Astrocyte (in vitro differentiated cells and primary cell): ENCODE results near the gene SMOC1. TPM values are rescaled to one million over a fixed set of nuclear protein-coding genes. Genes with fewer than 3 reads are reported as not detected.

ENCODE experiments used
- DNase-seq: peaks from one replicate; pipeline ENCODE4 v3.0.0-alpha.2; 2010; ENCODE audit warnings: low read depth
- FAIRE-seq: peaks from 2 replicates; lab custom pipeline; 2011; peaks lifted over from hg19 to GRCh38; lab: Jason Lieb, UNC
- H2AFZ ChIP-seq: 2 replicates; pipeline ENCODE4 v1.6.0; 2012; ENCODE audit warnings: low read depth, low read length, inconsistent platforms
- H3K27ac ChIP-seq: 2 replicates; pipeline ENCODE4 v1.5.1; 2011; ENCODE audit warnings: low read depth, low read length, inconsistent platforms
- H3K27me3 ChIP-seq: 2 replicates; pipeline ENCODE4 v1.6.0; 2011; ENCODE audit warnings: low read length, inconsistent platforms; ENCODE audit not compliant: insufficient read depth
- H3K36me3 ChIP-seq: 2 replicates; pipeline ENCODE4 v1.5.1; 2011; ENCODE audit warnings: low read length, inconsistent platforms; ENCODE audit not compliant: insufficient read depth
- H3K4me1 ChIP-seq: 2 replicates; pipeline ENCODE4 v1.5.1; 2011; ENCODE audit warnings: low read length, inconsistent platforms; ENCODE audit not compliant: insufficient read depth
- H3K4me2 ChIP-seq: 2 replicates; pipeline ENCODE4 v1.6.0; 2012; ENCODE audit warnings: low read length, inconsistent platforms
- H3K4me3 ChIP-seq: 2 replicates; pipeline ENCODE4 v1.5.1; 2011; ENCODE audit warnings: low read depth, mild to moderate bottlenecking, low read length, inconsistent platforms; ENCODE audit not compliant: insufficient read depth
- H3K79me2 ChIP-seq: 2 replicates; pipeline ENCODE4 v1.6.0; 2012; ENCODE audit warnings: mild to moderate bottlenecking, low read length, inconsistent platforms; ENCODE audit not compliant: insufficient read depth
- H3K9ac ChIP-seq: 2 replicates; pipeline ENCODE4 v1.6.0; 2012; ENCODE audit warnings: mild to moderate bottlenecking, low read length, inconsistent platforms
- H3K9me3 ChIP-seq: 2 replicates; pipeline ENCODE4 v1.5.1; 2012; ENCODE audit warnings: low read depth, mild to moderate bottlenecking, low read length, inconsistent platforms; ENCODE audit not compliant: insufficient read depth
- H4K20me1 ChIP-seq: 2 replicates; pipeline ENCODE4 v1.6.0; 2012; ENCODE audit warnings: low read length, inconsistent platforms; ENCODE audit not compliant: insufficient read depth
- H3K27ac Mint-ChIP-seq: one replicate; pipeline ENCODE4 v1.8.0; 2021; ENCODE audit warnings: mild to moderate bottlenecking, mixed read lengths; ENCODE audit not compliant: unreplicated experiment
- H3K27me3 Mint-ChIP-seq: one replicate; pipeline ENCODE4 v1.8.0; 2021; ENCODE audit warnings: low read depth, mixed read lengths; ENCODE audit not compliant: unreplicated experiment
- H3K36me3 Mint-ChIP-seq: one replicate; pipeline ENCODE4 v1.8.0; 2021; ENCODE audit warnings: low read depth, mixed read lengths; ENCODE audit not compliant: unreplicated experiment
- H3K4me1 Mint-ChIP-seq: one replicate; pipeline ENCODE4 v1.8.0; 2021; ENCODE audit warnings: low read depth, mixed read lengths; ENCODE audit not compliant: unreplicated experiment
- H3K4me3 Mint-ChIP-seq: one replicate; pipeline ENCODE4 v1.8.0; 2021; ENCODE audit warnings: mild to moderate bottlenecking, moderate library complexity, mixed read lengths; ENCODE audit not compliant: unreplicated experiment
- H3K9me3 Mint-ChIP-seq: one replicate; pipeline ENCODE4 v1.8.0; 2021; ENCODE audit warnings: mild to moderate bottlenecking, mixed read lengths; ENCODE audit not compliant: unreplicated experiment
- EZH2 ChIP-seq: IDR thresholded peaks from 2 replicates; pipeline ENCODE4 v1.6.1; 2012; ENCODE audit warnings: mild to moderate bottlenecking, low read length, inconsistent platforms; ENCODE audit not compliant: insufficient read depth
- total RNA-seq: library from RNA; stranded (reverse); gene quantifications from 2 replicates; pipeline ENCODE4 v1.2.1, GENCODE V29; 2021
- TF ChIP-seq, protein P1 (sequence below): IDR thresholded peaks from 2 replicates; pipeline ENCODE4 v1.5.1; 2011; ENCODE audit warnings: low read depth, mild to moderate bottlenecking, inconsistent platforms, low read length, moderate library complexity; ENCODE audit not compliant: insufficient read depth

Gene SMOC1
- total RNA-seq, 1 donor from 2014 or later, result 0.16 TPM

DNA sequence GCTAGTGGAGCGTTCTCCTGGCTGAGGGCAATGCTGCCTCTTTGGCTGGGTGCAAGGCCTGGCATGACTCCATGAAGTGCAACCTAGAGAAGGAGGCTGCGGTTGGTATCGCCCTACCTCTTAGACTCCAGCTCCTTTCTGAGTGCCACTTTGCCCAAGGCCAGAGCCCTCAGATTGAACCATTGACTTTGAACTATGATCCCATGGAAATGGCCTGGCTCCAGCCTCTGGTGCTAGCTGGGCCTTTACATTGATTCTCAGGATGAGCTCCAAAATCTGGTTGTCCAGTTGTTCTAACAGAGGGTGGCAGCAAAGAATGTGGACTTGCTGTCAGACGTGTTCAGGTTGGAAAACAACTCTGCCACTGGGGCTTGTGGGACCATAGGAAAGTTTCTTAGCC lies 16.1 kb upstream of the SMOC1 start:
- TF ChIP-seq, protein P1, sequence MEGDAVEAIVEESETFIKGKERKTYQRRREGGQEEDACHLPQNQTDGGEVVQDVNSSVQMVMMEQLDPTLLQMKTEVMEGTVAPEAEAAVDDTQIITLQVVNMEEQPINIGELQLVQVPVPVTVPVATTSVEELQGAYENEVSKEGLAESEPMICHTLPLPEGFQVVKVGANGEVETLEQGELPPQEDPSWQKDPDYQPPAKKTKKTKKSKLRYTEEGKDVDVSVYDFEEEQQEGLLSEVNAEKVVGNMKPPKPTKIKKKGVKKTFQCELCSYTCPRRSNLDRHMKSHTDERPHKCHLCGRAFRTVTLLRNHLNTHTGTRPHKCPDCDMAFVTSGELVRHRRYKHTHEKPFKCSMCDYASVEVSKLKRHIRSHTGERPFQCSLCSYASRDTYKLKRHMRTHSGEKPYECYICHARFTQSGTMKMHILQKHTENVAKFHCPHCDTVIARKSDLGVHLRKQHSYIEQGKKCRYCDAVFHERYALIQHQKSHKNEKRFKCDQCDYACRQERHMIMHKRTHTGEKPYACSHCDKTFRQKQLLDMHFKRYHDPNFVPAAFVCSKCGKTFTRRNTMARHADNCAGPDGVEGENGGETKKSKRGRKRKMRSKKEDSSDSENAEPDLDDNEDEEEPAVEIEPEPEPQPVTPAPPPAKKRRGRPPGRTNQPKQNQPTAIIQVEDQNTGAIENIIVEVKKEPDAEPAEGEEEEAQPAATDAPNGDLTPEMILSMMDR, result no peak
- TF ChIP-seq EZH2, result no peak
- no peak overlapping the region for H3K27ac ChIP-seq
- no peaks in the 10 kb centered on the region for H3K79me2 ChIP-seq
- H3K36me3 ChIP-seq, result no peaks in the 10 kb centered on the region
- no peak overlapping the region for H3K4me3 Mint-ChIP-seq
- H3K9me3 Mint-ChIP-seq, result peaks cover 21% of the 10 kb centered on the region
- peaks cover 3% of the 10 kb centered on the region for H3K27me3 ChIP-seq
- no peak overlapping the region for H3K9ac ChIP-seq
- no peak overlapping the region for H3K27ac Mint-ChIP-seq
- H3K4me1 Mint-ChIP-seq, result no peaks in the 10 kb centered on the region
- no peak for FAIRE-seq
- H3K4me2 ChIP-seq, result no peak overlapping the region
- no peak overlapping the region for H3K4me3 ChIP-seq
- peaks cover 11% of the 10 kb centered on the region for H3K27me3 Mint-ChIP-seq
- no peak for DNase-seq
- H2AFZ ChIP-seq, result no peak overlapping the region
- no peaks in the 10 kb centered on the region for H3K9me3 ChIP-seq
- H3K36me3 Mint-ChIP-seq, result no peaks in the 10 kb centered on the region
- H4K20me1 ChIP-seq, result no peaks in the 10 kb centered on the region
- H3K4me1 ChIP-seq, result no peaks in the 10 kb centered on the region

- Histone ChIP-seq H3K4me1 (no peaks in the 10 kb centered on the region), H2AFZ (no peak overlapping the region), H3K36me3 (no peaks in the 10 kb centered on the region), H3K4me3 (no peak overlapping the region), H3K27ac (no peak overlapping the region), H4K20me1 (no peaks in the 10 kb centered on the region), H3K9me3 (no peaks in the 10 kb centered on the region), H3K79me2 (no peaks in the 10 kb centered on the region), H3K27me3 (peaks cover 3% of the 10 kb centered on the region), H3K4me2 (no peak overlapping the region), H3K9ac (no peak overlapping the region)
- DNase-seq, result no peak
- no peaks in the 10 kb centered on the region for H3K4me1 Mint-ChIP-seq
- peaks cover 4% of the 10 kb centered on the region for H3K27me3 Mint-ChIP-seq
- no peak overlapping the region for H3K4me3 Mint-ChIP-seq
- H3K36me3 Mint-ChIP-seq, result no peaks in the 10 kb centered on the region
- no peak overlapping the region for H3K27ac Mint-ChIP-seq
- FAIRE-seq, result no peak
- peaks cover 24% of the 10 kb centered on the region for H3K9me3 Mint-ChIP-seq
- no peak for TF ChIP-seq EZH2
- TF ChIP-seq, protein P1, result no peak
These were observed 13.4 kb upstream of the SMOC1 start for GRCh38 chr14:69865701-69866365.

DNA sequence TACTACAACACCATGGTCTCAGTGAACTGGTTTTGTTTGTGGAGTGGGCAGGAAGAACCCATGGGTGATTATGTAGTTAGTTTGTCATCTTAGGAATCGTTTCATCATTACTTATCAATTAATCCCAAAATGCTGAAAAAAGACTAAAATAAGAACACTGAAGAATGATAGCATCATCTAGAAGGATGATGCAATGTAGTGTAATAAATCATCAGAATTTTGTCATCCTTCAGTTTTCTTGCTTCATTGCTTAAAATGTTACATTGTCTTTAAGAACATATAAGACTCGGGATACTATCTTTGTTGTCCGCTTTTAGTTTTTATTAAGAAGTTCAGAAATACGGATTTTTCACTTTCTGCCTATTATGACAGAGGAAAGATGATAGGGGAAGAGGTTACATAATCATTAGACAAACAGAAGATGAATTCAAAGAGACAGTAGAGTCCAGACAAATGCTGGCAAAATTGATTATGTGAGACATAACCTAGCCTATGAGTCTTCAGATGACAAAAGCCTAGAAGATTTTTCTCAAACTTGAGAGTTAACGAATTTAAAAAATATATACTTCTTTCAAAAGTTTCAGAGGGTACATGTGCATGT lies 10.8 kb upstream of the SMOC1 start:
- Mint-ChIP-seq H3K9me3 (peaks cover 24% of the 10 kb centered on the region), H3K4me3 (no peak overlapping the region), H3K36me3 (no peaks in the 10 kb centered on the region), H3K27me3 (peaks cover 4% of the 10 kb centered on the region), H3K27ac (peak overlapping the region; percentile 82), H3K4me1 (peaks cover 3% of the 10 kb centered on the region)
- H3K27me3 ChIP-seq, result no peaks in the 10 kb centered on the region
- no peak for TF ChIP-seq EZH2
- TF ChIP-seq, protein P1, result no peak
- H3K4me1 ChIP-seq, result no peaks in the 10 kb centered on the region
- no peak overlapping the region for H3K9ac ChIP-seq
- no peaks in the 10 kb centered on the region for H3K9me3 ChIP-seq
- DNase-seq (no peak), FAIRE-seq (no peak)
- H3K4me2 ChIP-seq, result no peak overlapping the region
- no peak overlapping the region for H2AFZ ChIP-seq
- no peak overlapping the region for H3K27ac ChIP-seq
- no peaks in the 10 kb centered on the region for H3K79me2 ChIP-seq
- H4K20me1 ChIP-seq, result no peaks in the 10 kb centered on the region
- H3K4me3 ChIP-seq, result no peak overlapping the region
- no peaks in the 10 kb centered on the region for H3K36me3 ChIP-seq
